HG02642 (cell line): ENCODE measurements around the gene MACF1.

Experiments used
- ATAC-seq: cut with Tn5 transposase; IDR thresholded peaks from one replicate; pipeline ENCODE4 v1.9.1; 2021; ENCODE audit warnings: mild to moderate bottlenecking; ENCODE audit not compliant: unreplicated experiment, poor library complexity

MACF1 gene

DNA sequence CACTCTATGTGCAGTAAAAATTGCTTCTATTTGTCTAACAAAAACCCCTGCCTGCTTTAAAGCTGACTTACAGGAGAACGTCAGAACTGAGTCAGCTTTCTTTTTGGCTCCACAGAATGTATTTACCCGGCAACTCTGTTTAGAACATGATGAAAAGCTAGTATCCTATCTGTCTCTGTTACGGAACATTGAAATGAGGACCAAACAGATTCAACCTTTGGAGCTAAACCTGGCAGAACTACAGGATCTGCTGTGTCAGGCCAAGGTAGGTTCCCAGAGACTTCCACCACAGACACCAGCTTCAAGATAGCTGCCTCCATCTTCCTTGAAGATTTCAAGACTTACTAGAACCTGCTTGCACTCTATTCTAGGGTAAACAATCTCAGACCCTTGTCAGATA, 132.6 kb downstream of the MACF1 start:
- no peak for ATAC-seq

- ATAC-seq: no peak
Measured at GRCh38 chr1:39342776-39343175, 138.3 kb downstream of the MACF1 start.

- ATAC-seq: no peak
Measured at GRCh38 chr1:39344394-39345154, 140.1 kb downstream of the MACF1 start.

DNA sequence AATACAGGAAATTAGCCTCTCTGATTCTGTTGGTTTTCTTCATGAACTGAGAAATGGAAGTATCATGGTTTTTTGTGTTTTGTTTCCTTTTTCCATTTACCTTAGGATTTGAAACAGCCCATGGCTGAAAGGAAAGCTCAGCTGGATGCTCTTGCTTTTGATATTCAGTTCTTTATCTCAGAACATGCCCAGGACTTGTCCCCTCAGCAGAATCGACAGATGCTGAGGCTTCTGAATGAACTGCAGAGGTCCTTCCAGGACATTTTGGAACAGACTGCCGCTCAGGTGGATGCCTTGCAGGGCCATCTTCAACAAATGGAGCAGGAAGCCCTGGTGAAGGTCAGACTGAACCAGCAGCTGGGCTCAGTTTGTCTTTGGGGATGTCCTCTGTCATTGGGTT, 142.4 kb downstream of the MACF1 start:
- no peak for ATAC-seq

DNA sequence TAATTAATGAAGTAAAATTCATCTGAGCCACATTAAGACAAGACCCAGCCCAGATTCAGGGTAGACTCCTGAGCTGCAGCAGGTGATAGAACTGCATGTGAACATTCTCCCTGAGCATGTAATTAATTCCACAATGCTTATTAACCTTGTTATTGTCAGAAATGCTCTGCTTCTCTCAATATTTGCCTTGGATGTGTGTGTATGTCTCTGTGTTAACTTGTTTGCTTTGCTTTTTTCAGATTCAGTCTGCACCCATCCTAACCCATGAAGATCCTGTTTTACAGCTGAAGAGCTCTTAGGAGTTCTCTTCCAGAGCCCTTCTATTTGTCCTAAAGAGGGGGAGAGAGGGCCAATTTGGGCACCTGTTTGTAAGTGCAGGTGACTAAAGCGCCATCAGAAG, 143.8 kb downstream of the MACF1 start:
- ATAC-seq: no peak

DNA sequence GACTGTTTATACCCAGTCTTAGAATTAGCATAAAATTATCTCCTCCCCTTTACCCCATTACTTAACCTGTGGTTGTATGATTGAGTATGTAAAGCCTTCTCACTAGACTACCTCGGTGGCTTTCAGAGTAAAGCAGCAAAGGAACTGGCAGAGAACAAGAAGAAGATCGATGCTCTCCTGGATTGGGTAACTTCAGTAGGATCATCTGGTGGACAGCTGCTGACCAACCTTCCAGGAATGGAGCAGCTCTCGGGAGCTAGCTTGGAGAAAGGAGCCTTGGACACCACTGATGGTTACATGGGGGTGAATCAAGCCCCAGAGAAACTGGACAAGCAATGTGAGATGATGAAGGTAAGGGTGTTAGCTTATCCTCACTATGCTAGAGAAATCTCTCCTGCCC, 148.4 kb downstream of the MACF1 start:
- ATAC-seq: no peak

DNA sequence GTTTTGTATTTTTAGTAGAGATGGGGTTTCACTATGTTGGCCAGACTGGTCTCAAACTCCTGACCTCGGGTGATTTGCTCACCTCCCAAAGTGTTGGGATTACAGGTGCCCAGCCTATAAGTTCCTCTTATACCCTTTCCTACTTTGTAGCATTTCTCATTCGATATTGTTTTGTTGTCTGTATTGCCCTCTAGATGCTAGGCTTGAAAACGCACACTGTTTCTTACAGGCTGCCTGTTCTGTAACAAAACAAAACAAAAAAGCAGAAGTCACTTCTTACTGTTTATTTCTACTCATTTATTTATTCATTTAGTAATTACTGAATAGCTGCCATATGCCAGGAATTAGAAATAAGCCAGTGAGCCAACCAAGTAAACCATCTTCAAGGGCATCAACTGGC, 150.1 kb downstream of the MACF1 start:
- no peak for ATAC-seq

GRCh38 chr1:39358491-39358890, 154.0 kb downstream of the MACF1 start:
- no peak for ATAC-seq

GRCh38 chr1:39359028-39359570, 154.6 kb downstream of the MACF1 start:
- no peak for ATAC-seq

DNA sequence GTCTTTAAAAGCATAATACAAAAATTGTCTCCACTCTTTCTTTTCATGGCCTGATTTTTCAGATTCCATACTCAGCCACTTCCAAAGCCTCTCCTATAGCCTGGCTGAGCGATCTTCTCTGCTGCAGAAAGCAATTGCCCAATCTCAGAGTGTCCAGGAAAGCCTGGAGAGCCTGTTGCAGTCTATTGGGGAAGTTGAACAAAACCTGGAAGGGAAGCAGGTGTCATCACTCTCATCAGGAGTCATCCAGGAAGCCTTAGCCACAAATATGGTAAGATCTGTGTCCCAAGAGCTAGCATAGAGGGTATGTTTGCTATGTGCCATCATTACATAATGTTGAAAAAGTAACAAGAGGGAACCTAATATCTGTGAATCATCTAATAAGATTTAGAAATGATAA, 156.2 kb downstream of the MACF1 start:
- ATAC-seq: no peak

DNA sequence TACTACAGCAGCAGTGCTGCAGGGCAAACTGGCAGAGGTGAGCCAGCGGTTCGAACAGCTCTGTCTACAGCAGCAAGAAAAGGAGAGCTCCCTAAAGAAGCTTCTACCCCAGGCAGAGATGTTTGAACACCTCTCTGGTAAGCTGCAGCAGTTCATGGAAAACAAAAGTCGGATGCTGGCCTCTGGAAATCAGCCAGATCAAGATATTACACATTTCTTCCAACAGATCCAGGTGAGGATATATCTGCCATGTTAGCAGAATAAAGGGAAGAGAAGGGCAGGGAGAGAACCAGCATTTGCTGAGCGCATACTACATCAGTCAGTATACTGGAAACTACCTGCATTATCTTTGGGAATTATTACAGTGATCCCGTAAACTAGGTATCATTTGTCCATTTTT, 157.0 kb downstream of the MACF1 start:
- ATAC-seq: no peak

DNA sequence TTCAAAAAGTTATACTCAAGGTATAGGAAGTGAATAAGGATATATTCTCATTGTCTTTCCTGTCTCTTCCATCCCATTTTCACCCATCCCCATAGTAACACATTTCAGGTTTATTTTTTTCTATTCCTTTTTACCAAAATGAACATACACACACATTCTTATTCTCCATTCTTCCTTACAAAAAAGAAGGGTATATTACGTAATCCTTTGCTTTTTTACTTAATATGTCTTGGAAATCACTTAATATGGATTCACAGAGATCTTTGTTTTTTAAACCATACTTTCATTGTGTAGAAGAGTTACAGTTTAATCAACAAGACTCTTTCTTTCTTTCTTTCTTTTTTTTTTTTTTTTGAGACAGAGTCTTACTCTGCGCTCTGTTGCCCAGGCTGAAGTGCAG, 158.8 kb downstream of the MACF1 start:
- ATAC-seq: no peak

DNA sequence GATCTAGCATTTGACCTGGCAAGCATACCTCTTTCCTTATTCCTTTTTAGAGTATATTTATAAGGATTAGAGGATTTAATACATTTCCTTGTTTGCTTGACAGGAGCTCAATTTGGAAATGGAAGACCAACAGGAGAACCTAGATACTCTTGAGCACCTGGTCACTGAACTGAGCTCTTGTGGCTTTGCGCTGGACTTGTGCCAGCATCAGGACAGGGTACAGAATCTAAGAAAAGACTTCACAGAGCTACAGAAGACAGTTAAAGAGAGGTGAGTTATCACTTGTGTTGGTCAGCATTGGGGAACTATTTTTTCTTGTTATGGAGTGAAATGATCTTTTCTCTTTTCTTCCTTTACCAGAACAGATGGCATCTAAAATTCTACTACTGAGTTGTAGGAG, 163.6 kb downstream of the MACF1 start:
- no peak for ATAC-seq

- ATAC-seq: no peak
Measured at GRCh38 chr1:39369565-39369964, 165.1 kb downstream of the MACF1 start.

GRCh38 chr1:39370602-39371001, 166.1 kb downstream of the MACF1 start:
- no peak for ATAC-seq

DNA sequence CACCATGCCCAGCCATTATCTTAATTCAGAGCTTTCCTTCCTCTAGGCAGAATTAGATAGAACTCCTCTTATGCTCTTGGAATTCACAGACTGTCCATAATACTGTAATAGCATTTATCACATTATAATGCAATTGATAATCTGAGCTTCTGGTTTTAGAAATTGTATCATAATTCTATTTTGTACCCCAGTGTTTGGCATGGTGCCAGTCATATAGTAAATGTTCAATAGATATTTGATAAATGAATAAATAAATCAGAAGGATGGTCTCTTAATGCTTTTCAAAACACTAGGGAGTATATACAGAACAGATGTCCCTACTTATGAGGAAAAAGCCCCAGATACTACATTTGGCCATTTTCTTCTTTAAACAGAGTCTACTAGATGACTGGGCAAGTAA, 167.6 kb downstream of the MACF1 start:
- no peak for ATAC-seq

DNA sequence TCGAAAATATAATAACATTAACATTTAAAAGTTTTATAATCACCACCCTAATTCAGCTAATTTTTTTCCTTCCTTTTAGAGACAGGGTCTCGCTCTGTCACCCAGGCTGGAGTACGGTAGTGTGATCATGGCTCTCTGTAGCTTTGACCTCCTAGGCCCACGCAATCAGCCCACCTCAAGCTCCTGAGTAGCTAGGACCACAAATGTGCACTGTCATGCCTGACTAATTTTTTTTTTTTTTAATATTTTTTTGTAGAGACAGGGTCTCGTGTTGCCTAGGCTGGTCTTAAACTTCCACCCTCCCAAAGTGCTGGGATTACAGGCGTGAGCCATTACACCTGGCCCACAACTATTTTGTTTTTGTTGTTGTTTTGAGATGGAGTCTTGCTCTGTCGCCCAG, 172.2 kb downstream of the MACF1 start:
- ATAC-seq: no peak

- no peak for ATAC-seq
Measured at GRCh38 chr1:39378377-39378776, 173.9 kb downstream of the MACF1 start.

DNA sequence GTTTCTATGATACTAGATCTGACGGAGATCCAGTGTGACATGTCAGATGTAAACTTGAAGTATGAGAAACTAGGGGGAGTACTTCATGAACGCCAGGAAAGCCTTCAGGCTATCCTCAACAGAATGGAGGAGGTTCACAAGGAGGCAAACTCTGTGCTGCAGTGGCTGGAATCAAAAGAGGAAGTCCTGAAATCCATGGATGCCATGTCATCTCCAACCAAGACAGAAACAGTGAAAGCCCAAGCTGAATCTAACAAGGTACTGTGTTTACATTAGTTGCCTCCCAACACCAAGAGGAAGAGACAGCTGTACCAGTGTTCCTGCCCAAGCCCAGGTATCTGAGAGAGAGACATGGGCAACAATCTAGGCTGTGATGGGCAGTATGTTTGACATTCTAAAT, 174.7 kb downstream of the MACF1 start:
- no peak for ATAC-seq

- no peak for ATAC-seq
Measured at GRCh38 chr1:39380036-39380435, 175.5 kb downstream of the MACF1 start.

DNA sequence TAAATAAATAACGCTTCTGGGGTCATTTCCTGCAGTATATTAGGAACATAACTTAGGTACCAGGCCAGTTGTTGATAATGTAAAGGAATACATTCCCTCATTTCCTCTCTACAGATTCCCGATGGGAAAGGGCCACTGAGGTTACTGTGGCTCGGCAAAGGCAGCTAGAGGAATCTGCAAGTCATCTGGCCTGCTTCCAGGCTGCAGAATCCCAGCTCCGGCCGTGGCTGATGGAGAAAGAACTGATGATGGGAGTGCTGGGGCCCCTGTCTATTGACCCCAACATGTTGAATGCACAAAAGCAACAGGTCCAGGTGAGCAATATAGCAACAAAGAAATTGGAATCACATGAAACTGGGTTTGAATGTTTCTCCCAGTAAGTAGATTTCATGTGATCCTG, 177.3 kb downstream of the MACF1 start:
- no peak for ATAC-seq

- no peak for ATAC-seq
Measured at GRCh38 chr1:39384305-39384704, 179.8 kb downstream of the MACF1 start.
